HG03432 (cell line): ENCODE measurements around the gene FDXR.
"Not testable (repeated sequence)": the region's sequence is repeated elsewhere in the genome, so short reads cannot be mapped to it uniquely, and the experiment has no call there.

Experiments
- ATAC-seq: cut with Tn5 transposase; IDR thresholded peaks from one replicate; pipeline ENCODE4 v1.9.1; 2021; ENCODE audit warnings: mild to moderate bottlenecking, moderate library complexity; ENCODE audit not compliant: unreplicated experiment

The FDXR gene, protein sequence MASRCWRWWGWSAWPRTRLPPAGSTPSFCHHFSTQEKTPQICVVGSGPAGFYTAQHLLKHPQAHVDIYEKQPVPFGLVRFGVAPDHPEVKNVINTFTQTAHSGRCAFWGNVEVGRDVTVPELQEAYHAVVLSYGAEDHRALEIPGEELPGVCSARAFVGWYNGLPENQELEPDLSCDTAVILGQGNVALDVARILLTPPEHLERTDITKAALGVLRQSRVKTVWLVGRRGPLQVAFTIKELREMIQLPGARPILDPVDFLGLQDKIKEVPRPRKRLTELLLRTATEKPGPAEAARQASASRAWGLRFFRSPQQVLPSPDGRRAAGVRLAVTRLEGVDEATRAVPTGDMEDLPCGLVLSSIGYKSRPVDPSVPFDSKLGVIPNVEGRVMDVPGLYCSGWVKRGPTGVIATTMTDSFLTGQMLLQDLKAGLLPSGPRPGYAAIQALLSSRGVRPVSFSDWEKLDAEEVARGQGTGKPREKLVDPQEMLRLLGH

DNA sequence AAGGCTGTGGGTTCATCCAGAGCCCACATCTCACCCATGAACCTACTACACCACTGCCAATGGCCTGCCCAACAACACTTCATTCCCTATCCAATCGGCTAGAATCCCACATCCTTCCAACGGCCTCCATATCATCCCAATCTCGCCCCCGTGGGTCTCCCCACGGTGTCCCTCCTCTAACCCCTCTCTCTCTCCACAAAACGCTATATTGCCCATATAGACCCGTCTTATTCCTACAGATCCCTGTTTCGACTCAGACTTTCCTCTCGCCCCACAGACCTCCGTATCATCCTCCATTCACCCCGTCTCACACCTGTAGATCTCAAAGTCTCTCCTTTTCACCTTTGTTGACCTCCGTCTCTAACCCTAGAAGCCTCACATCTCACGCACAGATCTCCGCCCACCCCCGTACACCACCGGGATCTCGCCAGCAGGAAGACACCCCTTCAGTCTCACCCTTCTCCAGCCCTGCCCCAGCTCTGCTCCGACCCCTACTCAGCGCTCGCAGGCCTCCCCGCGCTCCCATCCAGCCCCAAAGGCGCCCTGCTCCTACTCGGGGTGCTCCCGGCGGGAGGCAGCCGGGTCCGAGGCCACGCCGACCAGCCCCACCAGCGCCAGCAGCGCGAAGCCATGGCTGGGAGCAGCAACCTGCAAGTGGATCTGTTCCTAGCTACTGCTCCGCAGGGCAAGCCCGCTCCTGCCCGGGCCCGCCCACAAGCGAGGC is at the start of gene FDXR:
TSS of gene FDXR (minus strand) at position 682 of the 724 bp plus-strand sequence. CDS start at position 632, 50 bp downstream.
- no peak for ATAC-seq

DNA sequence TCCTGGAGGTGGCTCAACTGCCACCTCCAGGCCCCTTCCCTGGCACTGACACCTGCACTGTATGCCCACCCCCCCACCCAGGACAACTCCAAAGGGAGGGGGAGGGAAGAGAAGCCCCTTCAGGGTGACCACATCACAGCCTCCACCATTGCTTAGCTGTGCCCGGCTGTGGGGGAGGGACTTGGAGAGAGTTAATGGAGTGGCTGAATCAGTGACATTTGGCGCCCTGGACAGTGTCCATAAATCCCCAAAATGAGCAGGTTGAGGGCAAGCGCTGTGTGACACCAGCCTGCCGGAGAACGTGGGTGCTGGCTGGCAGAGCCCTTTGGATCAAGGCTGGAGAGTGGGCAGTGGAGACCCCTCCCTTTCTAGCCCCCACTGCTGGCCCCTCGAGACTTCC is 49.4 kb upstream of the FDXR start:
- ATAC-seq: no peak

DNA sequence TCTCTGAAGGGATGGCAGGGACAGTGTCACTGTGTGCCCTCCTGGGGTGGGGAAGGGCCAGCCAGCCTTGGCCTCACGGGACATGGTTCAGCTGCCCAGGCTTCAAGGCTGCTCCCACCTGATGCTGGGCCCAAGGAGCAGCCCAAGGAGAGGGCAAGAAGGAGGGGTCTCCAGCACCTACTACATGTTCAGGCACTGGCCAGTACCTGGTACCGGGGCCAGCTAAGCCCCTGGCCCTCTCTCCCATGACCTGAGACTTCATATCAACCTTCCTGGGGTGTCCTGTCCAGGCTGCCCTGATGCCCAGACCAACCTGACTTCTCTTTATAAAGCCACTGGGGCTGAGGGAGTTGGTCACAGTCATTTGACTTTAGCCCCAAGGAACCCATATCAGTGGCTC is 49.0 kb upstream of the FDXR start:
- no peak for ATAC-seq

DNA sequence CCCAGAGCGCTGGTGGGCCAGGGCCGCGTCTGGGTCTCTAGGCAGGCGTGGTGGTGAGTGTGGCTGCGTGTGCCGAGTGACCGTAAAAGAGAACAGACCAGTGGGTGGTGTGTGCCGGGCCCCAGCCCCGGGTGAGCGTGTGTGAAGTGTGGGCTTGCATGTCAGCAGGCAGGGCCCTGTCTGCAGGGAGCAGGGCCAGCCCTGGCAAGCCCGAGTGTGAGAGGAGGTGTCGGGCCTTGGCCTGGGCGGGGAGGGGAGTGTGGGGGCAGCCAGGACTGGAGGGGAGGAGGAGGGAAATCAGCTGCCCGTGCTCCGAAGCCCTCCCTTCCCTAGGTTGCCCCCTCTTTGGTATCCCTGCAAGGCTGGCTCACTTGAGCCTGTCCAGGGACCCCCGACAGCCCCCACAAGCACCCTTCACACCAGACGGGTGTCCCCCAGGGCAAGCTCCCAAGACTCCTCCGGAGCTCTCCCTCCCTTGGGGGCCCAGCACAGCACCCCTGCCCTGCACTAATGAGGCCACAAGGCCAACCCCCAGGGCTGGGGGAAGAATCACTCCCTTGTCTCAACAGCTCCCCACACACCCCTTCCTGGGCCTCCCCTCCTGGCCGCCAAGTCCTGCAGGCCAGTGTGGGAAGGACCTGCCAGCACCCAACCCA is 48.4 kb upstream of the FDXR start:
- ATAC-seq: no peak

DNA sequence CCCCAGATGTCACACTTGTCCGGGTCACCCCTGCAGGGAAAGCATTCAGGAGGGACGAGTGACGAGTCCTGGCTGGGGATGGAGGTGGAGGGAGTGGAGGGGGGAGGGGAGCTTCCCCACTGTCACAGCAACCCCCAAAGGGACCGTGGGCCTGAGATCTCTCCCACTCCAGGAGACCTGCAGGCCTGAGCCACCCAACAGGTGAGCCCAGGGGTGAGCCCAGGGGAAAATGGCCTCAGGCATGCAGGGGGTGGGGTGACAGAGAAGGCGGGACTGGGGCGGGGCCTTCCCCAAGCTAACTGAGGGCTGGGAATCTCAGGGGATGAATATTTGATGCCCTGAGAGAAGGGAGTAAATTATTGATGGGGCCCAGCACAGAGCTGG is 47.8 kb upstream of the FDXR start:
- no peak for ATAC-seq

DNA sequence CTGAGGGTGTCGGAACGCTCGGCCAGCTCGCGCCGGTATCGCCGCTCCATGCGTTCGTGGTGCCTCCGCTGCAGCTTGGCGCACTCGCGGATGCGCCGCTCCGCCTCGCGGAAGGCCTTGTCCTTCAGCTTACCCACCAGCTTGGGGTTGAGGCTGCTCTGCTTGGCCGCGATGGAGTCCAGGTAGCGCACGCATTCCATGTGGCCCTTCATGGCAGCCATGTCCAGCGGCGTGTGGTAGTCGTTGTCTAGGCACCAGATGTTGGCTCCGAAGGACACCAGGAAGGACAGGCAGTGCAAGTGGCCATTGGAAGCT is 47.5 kb upstream of the FDXR start:
- no peak for ATAC-seq

DNA sequence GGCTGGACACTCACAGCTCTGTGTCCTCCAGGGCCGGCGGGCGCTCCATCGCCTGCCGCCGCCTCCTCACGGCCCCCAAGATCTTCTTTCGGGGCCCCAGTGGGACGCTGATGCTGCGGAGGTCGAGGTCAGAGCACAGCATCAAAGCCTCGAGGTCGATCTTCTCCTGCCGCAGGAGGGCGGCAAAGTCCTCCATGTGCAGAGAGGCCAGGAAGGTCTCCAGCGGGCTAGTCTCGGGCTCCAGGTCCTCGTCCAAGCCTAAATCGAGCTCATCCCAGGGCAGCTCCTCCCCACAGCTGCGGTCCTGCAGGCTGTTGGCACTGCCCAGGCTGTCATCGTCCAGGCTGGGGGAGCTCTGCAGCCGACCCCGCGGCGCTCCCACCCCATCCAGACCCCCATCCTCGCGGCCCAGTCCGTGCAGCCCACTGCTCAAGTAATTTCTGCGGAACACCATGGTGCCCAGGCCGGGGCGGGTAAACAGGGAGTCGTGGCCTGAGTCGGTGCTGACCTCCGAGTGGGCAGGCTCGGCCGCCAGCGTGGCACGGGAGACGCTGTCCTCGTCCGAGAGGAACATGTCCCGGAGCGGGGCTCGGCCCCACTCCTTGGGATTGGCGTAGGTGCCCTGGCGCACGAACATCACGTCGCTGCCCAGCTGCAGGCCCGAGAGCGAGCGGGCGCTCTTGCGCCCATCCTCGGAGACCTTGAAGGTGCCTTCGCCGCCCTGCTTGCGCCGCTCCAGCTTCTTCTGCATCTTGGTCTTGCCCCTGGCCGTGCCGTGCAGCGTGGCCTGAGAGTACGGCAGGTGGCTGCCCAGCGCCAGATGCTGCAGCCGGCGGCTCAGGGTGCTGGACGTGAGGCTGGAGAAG is 46.9 kb upstream of the FDXR start:
- no peak for ATAC-seq

DNA sequence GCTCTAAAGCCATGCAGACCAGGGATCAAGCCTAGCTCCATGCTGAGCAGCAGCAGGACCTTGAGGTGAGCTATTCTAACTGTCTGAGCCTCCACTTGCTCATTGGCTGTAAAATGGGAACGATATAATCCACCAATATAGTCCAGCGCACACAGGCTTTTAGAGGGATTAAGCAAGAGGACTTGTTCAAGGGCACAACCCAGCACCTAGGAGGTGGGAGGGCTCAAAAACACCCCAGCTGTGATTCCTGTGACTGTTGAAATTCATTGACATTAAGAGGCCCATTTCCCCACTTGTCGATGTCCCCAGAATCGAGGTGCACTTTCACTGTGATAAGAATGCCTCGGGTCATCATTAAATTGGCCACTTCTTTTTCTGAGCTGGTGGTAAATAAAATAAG is 46.1 kb upstream of the FDXR start:
- ATAC-seq: no peak

DNA sequence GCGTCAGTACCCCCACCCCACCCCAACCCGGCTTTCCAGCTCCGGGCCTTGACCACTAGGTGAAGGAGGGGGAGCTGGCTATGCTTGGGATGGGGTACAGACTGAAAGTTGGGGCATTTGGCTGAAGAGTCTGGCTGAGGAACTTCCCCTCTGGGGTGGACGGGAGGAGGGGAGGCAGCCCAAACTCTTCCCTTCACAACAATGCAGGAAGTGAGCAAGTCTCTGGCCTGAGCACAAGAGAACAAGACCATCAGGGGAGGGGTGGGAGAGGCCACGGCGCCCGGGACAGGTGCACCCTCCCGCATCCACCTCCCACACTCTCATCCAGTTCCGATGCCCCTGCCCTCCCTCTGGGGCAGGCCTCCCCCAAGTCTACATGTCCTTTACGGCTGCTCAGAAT is 44.6 kb upstream of the FDXR start:
- no peak for ATAC-seq

DNA sequence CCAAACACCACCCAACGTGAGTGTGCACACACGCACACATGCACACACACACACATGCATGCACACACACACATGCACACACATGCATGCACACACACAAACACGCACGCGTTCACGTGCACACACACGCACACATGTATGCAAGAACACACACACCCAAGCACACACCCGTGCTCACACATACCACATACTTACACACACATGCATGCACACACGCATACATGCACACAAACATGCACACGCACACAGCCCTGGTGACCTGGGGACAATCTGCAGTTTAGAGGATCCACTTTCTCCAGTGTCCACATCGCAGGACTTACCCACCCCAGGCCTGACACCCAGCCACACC is 44.0 kb upstream of the FDXR start:
- no peak for ATAC-seq

DNA sequence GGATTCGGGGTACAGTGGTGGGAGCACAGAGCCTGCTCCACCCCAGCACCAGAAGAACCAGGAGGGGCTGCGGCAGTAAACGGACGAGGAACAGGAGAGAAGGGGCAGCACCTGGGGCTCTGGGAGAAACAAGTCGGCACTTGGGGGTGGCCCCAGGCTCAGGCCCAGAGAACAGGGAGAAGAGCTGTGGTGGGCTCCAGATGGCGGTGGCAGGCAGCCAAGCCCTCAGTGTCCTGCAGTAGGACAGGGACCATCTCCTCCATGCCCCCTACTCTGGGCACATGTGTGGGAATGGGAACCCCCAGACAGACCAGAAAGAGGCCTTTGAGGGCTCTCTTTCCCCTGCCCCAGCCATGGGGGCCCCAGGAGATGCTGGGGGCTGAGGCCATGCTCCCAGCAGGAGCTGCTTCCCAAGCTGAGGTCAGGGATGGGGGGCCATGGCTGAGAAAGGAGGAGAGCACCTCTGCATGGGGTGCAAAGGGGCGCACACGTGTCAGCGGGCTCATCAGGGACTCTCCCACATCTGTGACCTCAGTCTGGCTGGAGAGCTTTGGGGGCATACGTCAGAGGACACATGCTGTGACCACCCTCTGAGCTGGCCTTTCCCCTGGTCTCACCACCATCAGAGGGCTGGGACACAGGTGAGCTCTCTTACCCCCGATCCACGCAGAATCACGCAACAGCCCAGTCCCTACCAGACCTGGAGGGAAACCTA is 43.5 kb upstream of the FDXR start:
- ATAC-seq: no peak

DNA sequence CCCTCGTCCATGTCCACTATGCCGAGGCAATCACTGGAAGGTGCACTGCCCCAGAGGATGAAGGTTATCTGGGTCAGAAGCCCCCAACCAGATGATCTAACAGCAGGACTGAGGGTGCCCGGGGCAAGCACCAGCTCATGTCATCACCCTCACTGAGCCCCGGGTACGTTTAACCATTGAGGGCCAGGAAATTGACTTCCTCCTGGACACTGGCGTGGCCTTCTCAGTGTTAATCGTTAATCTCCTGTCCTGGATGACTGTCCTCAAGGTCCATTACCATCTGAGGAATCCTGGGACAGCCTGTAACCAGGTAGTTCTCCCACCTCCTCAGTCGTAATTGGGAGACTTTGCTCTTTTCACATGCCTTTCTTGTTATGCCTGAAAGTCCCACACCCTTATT is 38.6 kb upstream of the FDXR start:
- ATAC-seq: not testable (repeated sequence)

DNA sequence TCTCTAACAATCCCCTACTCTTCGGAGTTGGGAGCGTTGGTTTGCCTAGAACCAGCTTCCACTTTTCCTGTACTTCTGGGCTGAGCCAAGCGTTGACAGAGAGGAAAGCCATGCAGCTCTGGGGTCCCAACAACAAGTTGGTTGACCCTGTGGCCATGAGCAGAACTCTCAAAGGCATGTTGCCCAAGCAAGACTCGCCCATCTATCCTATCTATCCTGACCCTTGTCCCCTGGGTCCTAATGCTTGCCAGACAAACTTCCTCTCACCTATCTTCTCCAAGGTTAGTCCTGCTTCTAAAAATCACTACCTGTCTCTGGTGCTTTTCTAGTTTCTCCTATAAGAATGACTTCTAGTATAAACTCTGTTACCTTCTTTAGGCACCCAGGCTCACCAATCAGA is 36.3 kb upstream of the FDXR start:
- not testable (repeated sequence) for ATAC-seq

DNA sequence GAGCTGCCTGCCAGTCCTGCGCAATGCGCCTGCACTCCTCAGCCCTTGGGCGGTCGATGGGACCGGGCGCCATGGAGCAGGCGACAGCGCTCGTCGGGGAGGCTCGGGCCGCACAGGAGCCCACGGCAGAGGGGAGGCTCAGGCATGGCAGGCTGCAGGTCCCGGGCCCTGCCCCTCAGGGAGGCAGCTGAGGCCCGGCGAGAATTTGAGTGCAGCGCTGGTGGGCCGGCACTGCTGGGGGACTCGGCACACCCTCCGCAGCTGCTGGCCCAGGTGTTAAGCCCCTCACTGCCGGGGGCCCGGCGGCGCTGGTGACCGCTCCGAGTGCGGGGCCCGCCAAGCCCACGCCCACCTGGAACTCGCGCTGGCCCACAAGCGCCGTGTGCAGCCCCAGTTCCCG is 34.2 kb upstream of the FDXR start:
- ATAC-seq: no peak

DNA sequence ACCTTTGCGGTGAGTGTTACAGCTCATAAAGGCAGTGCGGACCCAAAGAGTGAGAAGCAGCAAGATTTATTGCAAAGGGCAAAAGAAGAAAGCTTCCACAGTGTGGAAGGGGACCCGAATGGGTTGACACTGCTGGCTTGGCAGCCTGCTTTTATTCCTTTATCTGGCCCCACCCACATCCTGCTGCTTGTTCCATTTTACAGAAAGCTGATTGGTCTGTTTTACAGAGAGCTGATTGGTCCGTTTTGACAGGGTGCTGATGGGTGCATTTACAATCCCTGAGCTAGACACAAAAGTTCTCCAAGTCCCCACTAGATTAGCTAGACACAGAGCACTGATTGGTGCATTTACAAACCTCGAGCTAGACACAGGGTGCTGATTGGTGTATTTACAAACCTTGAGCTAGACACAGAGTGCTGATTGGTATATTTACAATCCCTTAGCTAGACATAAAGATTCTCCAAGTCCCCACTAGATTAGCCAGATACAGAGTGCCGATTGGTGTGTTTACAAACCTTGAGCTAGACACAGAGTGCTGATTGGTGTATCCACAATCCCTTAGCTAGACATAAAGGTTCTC is 33.5 kb upstream of the FDXR start:
- not testable (repeated sequence) for ATAC-seq

DNA sequence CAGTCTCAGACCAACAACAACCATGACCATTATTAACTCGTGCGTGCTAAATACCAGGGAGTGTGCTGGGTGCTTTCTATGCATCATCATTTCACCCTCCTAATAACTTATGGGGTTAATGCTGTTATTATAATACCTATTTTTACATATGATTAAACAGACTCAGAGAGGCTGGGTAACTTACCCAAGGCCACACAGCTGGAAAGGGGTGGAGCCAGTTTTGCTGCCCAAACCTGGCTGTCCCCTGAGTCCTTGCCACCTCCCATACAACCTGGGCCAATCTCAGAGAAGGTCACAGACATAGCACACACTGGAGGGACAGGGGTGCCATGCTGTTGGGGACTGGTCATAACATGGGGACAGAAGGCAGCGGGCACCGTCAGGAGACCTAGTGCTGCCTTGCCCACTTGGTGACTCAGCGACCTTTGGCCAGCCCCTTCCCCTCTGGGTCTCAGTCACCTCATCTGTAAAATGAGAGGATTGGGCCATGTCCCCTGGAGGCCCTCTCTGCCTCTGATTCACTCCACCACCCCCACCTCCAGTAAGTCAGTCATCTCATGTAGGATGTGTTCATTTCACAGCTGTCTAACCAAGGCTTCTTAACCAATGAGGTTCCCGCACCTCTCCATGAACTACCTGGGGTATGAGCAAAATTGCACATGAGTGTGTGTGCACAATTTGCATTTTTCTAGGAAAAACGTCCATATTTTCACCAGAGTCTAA is 32.1 kb upstream of the FDXR start:
- ATAC-seq: no peak

DNA sequence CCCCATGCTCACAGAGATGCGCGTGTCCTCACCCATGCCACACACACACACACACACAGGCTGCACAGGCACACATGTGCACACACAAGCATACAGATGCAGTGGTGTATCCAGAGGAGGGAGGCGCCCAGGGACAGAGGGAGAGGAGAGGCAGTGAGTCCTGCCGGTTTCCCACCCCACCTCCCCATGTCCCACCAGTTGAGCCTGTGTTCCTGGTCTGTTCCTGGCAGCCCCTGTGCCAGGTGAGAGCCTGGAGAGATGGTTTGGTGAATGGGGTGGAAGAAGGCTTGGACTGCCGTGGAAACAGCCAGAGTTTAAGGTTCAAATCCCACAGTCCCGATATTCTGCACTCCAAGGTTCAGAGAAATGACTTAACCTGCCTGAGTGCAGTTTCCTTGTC is 30.9 kb upstream of the FDXR start:
- ATAC-seq: no peak

DNA sequence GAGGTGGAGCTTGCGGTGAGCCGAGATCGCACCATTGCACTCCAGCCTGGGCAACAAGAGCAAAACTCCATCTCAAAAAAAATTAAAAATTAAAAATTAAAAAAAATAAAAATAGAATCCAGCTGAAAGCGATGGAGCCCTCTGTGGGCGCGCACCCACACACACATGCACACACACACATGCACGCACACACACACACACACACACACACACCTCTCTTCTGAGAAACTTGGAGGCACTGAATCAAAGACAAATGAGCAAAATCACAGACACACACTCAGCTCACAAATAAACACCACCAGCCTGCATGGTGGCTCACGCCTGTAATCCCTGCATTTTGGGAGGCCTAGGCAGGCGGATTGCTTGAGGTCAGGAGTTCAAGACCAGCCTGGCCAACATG is 30.2 kb upstream of the FDXR start:
- ATAC-seq: no peak

DNA sequence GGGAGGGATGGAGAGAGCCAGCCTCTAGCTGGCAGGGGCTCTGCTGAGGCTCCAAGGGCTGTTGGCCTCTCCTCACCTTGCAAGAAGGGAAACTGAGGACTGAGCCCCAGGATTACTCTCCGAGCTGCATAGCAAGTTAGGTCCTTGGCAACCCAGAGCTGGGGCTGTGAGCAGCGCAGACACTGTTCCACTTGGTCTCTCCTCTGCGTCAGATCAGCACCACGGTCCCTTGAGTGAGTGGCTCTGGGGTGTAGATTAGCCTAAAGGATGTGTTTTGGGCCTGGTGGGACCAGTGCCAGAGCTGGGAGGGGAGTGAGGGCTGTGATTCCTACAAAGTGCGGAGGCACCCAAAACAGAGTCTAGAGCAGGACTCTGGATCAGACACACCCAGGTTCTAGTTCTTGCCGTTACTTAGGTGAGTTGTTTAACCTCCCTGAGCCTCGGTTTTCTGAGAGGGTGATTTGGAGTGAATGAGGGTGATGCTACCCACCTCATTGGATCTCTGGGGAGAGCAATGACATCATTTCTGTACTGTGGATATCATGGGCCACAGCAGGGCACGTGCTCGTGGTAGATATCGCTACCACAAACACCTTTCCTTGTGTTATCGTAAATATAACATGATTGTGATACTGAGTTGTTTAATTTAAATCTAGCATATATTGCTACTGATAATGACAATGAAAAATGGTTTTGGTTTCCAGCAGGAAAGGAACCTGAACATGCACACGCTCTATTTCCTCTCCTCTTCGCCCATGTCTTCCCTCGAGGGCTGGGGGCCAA is 28.8 kb upstream of the FDXR start:
- ATAC-seq: no peak
